Measurements from ENCODE around the gene C1orf226. TPM values are rescaled to one million over a fixed set of nuclear protein-coding genes. Genes with fewer than 3 reads are reported as not detected.

The C1orf226 gene
- total RNA-seq, 1 donor, result 0.86 TPM

GRCh38 chr1:162381941-162382750, 618 bp downstream of the C1orf226 start:
- DNase-seq (ENCODE audit: low read depth), result no peak
- H3K4me3 ChIP-seq (ENCODE audit: low read depth, low read length), result no peak overlapping the region
- TF ChIP-seq CTCF (IDR thresholded peaks at IDR 0.05; ENCODE audit: insufficient read depth, low read depth, low read length), result no peak

- no peak overlapping the region for H3K4me3 ChIP-seq (ENCODE audit: low read depth, low read length)
- no peak for DNase-seq (ENCODE audit: low read depth)
- no peak for TF ChIP-seq CTCF (IDR thresholded peaks at IDR 0.05; ENCODE audit: insufficient read depth, low read depth, low read length)
Observed at GRCh38 chr1:162383091-162383490, 1.6 kb downstream of the C1orf226 start.

- no peak for TF ChIP-seq CTCF (IDR thresholded peaks at IDR 0.05; ENCODE audit: insufficient read depth, low read depth, low read length)
- no peak overlapping the region for H3K4me3 ChIP-seq (ENCODE audit: low read depth, low read length)
- DNase-seq (ENCODE audit: low read depth), result no peak
Observed at GRCh38 chr1:162383516-162383915, 2.0 kb downstream of the C1orf226 start.

- no peak overlapping the region for H3K4me3 ChIP-seq (ENCODE audit: low read depth, low read length)
- no peak for TF ChIP-seq CTCF (IDR thresholded peaks at IDR 0.05; ENCODE audit: insufficient read depth, low read depth, low read length)
- DNase-seq (ENCODE audit: low read depth), result no peak
Observed at GRCh38 chr1:162384116-162384515, 2.6 kb downstream of the C1orf226 start.

- no peak for DNase-seq (ENCODE audit: low read depth)
- no peak for TF ChIP-seq CTCF (IDR thresholded peaks at IDR 0.05; ENCODE audit: insufficient read depth, low read depth, low read length)
- H3K4me3 ChIP-seq (ENCODE audit: low read depth, low read length), result no peak overlapping the region
Observed at GRCh38 chr1:162384601-162385279, 3.2 kb downstream of the C1orf226 start.

DNA sequence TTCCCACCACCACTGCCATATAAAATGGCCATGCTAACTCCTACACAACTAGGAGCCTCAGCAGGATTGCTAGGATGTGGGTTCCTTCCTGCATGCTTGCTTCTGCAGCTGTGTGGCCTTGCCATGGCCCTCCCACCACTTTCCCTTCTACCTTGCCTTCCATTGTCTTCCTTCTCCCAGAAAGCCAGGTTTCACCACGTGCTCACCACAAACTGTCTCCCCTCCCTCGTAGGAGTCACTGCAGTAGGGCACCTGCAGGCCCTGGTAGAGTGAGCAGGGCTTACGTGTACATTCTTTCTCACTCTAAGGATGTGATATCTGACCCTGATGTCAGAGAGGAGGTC, 3.7 kb downstream of the C1orf226 start:
- TF ChIP-seq CTCF (IDR thresholded peaks at IDR 0.05; ENCODE audit: insufficient read depth, low read depth, low read length), result no peak
- no peak for DNase-seq (ENCODE audit: low read depth)
- no peak overlapping the region for H3K4me3 ChIP-seq (ENCODE audit: low read depth, low read length)

Measured in fibroblast of villous mesenchyme (primary cell).